SU-DHL-6 (cell line): ENCODE data around the gene ID2.
A peak's percentile ranks its signal among the peaks of the same experiment; 100 is the strongest.

ENCODE experiments used
- H2AFZ ChIP-seq: fragments of 200-600 bp; sonication (generic); 2 replicates; pipeline ENCODE4 v1.6.1; 2014; ENCODE audit warnings: low read depth, mild to moderate bottlenecking, moderate library complexity, mixed read lengths, antibody characterized with exemption, low read length; ENCODE audit not compliant: severe bottlenecking
- H3F3A ChIP-seq: fragments of 200-600 bp; shearing (Covaris generic); 2 replicates; pipeline ENCODE4 v1.6.0; 2016; ENCODE audit warnings: antibody characterized with exemption, mild to moderate bottlenecking; ENCODE audit not compliant: insufficient read depth
- H3K27ac ChIP-seq: fragments of 200-600 bp; sonication (generic); 2 replicates; pipeline ENCODE4 v1.5.1; 2016; ENCODE audit warnings: low read depth, mild to moderate bottlenecking, low read length, moderate library complexity, mixed read lengths
- H3K27me3 ChIP-seq: fragments of 200-600 bp; sonication (generic), shearing (Covaris generic); 2 replicates; pipeline ENCODE4 v1.6.0; 2014; ENCODE audit warnings: mild to moderate bottlenecking, low read length
- H3K36me3 ChIP-seq: fragments of 200-600 bp; sonication (generic); 2 replicates; pipeline ENCODE4 v1.6.1; 2014; ENCODE audit warnings: mild to moderate bottlenecking, low read length, mixed read lengths
- H3K4me2 ChIP-seq: fragments of 300-600, 200-600 bp; shearing (Covaris generic), sonication (generic); 2 replicates; pipeline ENCODE4 v1.6.0; 2014; ENCODE audit warnings: low read length, low read depth, mild to moderate bottlenecking; ENCODE audit not compliant: poor library complexity, severe bottlenecking
- H3K4me3 ChIP-seq: fragments of 200-600 bp; sonication (generic); 2 replicates; pipeline ENCODE4 v1.5.1; 2014; ENCODE audit warnings: antibody characterized with exemption, low read length, mild to moderate bottlenecking, mixed read lengths; ENCODE audit not compliant: insufficient read depth, poor library complexity, severe bottlenecking
- H3K79me2 ChIP-seq: fragments of 200-600 bp; sonication (generic); 2 replicates; pipeline ENCODE4 v1.6.1; 2014; ENCODE audit warnings: mild to moderate bottlenecking, low read length, moderate library complexity; ENCODE audit not compliant: insufficient read depth
- H3K9ac ChIP-seq: fragments of 200-600 bp; sonication (generic); 2 replicates; pipeline ENCODE4 v1.7.0; 2014; ENCODE audit warnings: mild to moderate bottlenecking, low read length
- H3K9me2 ChIP-seq: fragments of 200-600 bp; sonication (generic); replicated peaks from 2 replicates; pipeline ENCODE4 v1.6.1; 2014; ENCODE audit warnings: low read length; ENCODE audit not compliant: insufficient read depth
- H3K9me3 ChIP-seq: fragments of 200-600 bp; sonication (generic); 2 replicates; pipeline ENCODE4 v1.6.1; 2014; ENCODE audit warnings: low read length, mixed read lengths; ENCODE audit not compliant: insufficient read depth
- H4K20me1 ChIP-seq: fragments of 200-600 bp; sonication (generic); 2 replicates; pipeline ENCODE4 v1.6.1; 2014; ENCODE audit warnings: low read depth, mild to moderate bottlenecking, antibody characterized with exemption, low read length, moderate library complexity, mixed read lengths
- CTCF ChIP-seq: fragments of 200-600 bp; sonication (generic); IDR thresholded peaks from one replicate; pipeline ENCODE4 v1.5.1; 2017; ENCODE audit warnings: antibody characterized with exemption, mild to moderate bottlenecking, low read length, moderate library complexity; ENCODE audit not compliant: insufficient read depth, poor library complexity, severe bottlenecking
- EZH2phosphoT487 ChIP-seq: fragments of 200-600 bp; sonication (generic), shearing (Covaris generic); conservative IDR thresholded peaks from 2 replicates; pipeline ENCODE4 v1.6.1; 2018; ENCODE audit warnings: mild to moderate bottlenecking, antibody characterized with exemption, low read length, moderate library complexity, mixed read lengths

Gene ID2

GRCh38 chr2:8685697-8686358, 4.0 kb downstream of the ID2 start:
- Histone ChIP-seq H3K27me3 (no peaks in the 10 kb centered on the region), H3K79me2 (no peaks in the 10 kb centered on the region; the same call in 1 of the 2 replicates), H3K4me2 (peak overlapping the region; percentile 58), H3K9ac (peak overlapping the region; percentile 60), H3F3A (peaks cover 12% of the 10 kb centered on the region), H2AFZ (peak overlapping the region; percentile 94), H3K9me3 (no peaks in the 10 kb centered on the region), H4K20me1 (no peaks in the 10 kb centered on the region), H3K36me3 (no peaks in the 10 kb centered on the region), H3K27ac (0 out of 2 replicates have a peak overlapping the region, but pooled peaks have one; percentile 46), H3K4me3 (peak overlapping the region; percentile 57), H3K9me2 (no peaks in the 10 kb centered on the region)
- TF ChIP-seq EZH2phosphoT487, result no peak
- TF ChIP-seq CTCF, result peak; percentile 88

- Histone ChIP-seq H4K20me1 (no peaks in the 10 kb centered on the region), H3K79me2 (no peaks in the 10 kb centered on the region), H3K4me2 (no peak overlapping the region), H3K4me3 (no peak overlapping the region), H3K36me3 (no peaks in the 10 kb centered on the region), H3K27me3 (no peaks in the 10 kb centered on the region), H3K9ac (no peak overlapping the region), H3F3A (no peaks in the 10 kb centered on the region), H3K9me2 (no peaks in the 10 kb centered on the region), H3K27ac (no peak overlapping the region), H3K9me3 (no peaks in the 10 kb centered on the region), H2AFZ (no peak overlapping the region)
- TF ChIP-seq CTCF, result no peak
- no peak for TF ChIP-seq EZH2phosphoT487
Measured at GRCh38 chr2:8691859-8692437, 10.1 kb downstream of the ID2 start.

- Histone ChIP-seq H3K27ac (no peak overlapping the region), H3K27me3 (no peaks in the 10 kb centered on the region), H3K9ac (no peak overlapping the region), H3K9me2 (no peaks in the 10 kb centered on the region), H3F3A (no peaks in the 10 kb centered on the region), H3K4me3 (no peak overlapping the region), H3K79me2 (no peaks in the 10 kb centered on the region), H3K9me3 (no peaks in the 10 kb centered on the region), H3K4me2 (no peak overlapping the region), H4K20me1 (no peaks in the 10 kb centered on the region), H2AFZ (no peak overlapping the region), H3K36me3 (no peaks in the 10 kb centered on the region)
- no peak for TF ChIP-seq EZH2phosphoT487
- TF ChIP-seq CTCF, result no peak
Measured at GRCh38 chr2:8692783-8693156, 10.9 kb downstream of the ID2 start.
